HG03097 (cell line): ENCODE measurements around the gene TMEM62.
"Not testable (repeated sequence)": the region's sequence is repeated elsewhere in the genome, so short reads cannot be mapped to it uniquely, and the experiment has no call there.

Experiments
- ATAC-seq: cut with Tn5 transposase; IDR thresholded peaks from one replicate; pipeline ENCODE4 v1.9.1; 2021; ENCODE audit not compliant: unreplicated experiment, low FRiP score

Gene TMEM62

DNA sequence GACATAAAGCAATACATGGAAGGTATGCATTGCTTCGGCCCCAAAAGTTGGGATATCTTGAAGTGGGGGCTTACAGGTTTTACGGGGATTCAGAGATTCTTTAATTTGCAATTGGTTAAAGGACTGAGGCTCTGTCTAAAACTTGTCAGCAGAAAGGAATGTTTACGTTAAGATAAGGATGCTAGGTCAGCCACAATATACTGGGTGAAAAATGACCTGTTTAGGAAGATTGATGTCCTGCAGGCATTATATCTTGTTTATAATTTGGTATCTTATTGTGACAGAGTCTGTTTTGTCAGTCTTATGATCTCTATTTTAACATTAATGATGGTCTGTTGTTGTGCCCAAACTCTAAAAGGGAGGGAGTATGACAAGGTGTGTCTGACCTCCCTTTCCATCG is 36.5 kb downstream of the TMEM62 start:
- ATAC-seq = no peak

DNA sequence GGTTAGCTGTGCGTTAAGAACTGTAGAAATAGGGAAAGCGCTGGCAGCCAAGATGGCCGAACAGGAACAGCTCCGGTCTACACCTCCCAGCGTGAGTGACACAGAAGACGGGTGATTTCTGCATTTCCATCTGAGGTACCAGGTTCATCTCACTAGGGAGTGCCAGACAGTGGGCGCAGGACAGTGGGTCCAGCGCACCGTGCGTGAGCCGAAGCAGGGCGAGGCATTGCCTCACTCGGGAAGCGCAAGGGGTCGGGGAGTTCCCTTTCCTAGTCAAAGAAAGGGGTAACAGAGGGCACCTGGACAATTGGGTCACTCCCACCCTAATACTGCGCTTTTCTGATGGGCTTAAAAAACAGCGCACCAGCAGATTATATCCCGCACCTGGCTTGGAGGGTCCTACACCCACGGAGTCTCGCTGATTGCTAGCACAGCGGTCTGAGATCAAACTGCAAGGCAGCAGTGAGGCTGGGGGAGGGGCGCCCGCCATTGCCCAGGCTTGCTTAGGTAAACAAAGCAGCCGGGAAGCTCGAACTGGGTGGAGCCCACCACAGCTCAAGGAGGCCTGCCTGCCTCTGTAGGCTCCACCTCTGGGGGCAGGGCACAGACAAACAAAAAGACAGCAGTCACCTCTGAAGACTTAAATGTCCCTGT is 42.4 kb downstream of the TMEM62 start:
- ATAC-seq = not testable (repeated sequence)

DNA sequence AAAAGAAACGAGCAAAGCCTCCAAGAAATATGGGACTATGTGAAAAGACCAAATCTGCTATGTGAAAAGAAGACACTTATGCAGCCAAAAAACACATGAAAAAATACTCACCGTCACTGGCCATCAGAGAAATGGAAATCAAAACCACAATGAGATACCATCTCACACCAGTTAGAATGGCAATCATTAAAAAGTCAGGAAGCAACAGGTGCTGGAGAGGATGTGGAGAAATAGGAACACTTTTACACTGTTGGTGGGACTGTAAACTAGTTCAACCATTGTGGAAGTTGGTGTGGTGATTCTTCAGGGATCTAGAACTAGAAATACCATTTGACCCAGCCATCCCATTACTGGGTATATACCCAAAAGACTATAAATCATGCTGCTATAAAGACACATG is 43.8 kb downstream of the TMEM62 start:
- not testable (repeated sequence) for ATAC-seq

DNA sequence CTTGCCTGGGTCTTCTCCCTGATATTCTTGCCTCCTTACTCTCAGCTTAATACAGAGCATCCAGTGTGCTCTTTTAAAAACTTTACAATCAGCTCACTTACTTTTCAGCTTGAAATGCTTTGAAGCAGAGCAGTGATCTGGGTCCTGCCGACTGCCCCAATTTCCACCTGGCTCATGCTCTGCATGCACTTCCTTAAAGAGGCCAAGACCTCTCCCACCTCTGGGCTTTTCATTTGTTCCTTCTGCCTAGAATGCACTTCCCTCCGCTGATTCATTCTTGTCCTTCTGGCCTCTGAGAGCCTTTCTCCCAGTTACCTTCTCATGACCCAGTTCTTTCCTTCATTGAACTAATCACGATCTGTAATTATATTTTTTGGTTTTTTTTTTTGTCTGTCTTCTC is 49.9 kb downstream of the TMEM62 start:
- no peak for ATAC-seq

DNA sequence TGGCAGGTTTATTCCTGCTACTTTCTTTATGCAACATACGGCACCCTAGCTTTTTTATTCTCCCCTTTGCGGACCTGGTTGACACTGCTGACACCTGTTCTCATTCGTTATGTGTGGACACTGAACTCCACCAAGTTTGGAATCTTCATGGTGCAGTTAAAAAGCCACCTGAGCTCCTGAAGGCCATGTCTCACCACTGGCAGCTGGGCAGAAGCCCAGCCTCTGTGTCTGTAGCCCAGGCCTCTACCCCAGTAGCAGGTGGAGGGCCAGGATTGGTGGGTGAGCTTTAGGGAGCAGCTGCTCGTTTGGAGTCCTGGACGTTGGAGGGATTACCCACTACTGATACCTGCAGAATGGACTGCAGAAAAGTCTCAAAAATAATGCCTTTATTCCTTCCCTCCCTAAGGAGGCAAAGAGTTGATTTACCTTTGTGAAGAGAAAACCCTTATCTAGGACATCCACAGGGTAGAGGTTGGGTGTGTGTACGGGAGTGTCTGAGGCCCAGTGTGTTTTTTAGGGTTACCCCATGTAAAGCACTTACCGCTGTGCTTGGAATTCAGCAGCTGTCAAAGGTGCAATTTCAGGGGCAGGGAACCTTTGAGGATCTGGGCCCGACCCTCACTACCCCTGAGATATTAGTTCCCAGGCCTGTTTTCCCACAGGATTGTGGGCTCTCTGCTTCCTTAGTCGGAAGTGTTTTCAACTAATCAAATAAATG is 51.2 kb downstream of the TMEM62 start:
- ATAC-seq = peak; percentile 14

GRCh38 chr15:43185157-43186002 is 52.0 kb downstream of the TMEM62 start, which contains the start of gene CCNDBP1:
CCNDBP1 (plus strand) TSS chr15:43185403; CDS start chr15:43185499, 96 bp downstream.
- peak; percentile 77 for ATAC-seq

- ATAC-seq = no peak
These were observed 52.6 kb downstream of the TMEM62 start for GRCh38 chr15:43186003-43186353.

- ATAC-seq = no peak
These were observed 54.3 kb downstream of the TMEM62 start for GRCh38 chr15:43187544-43188155.

DNA sequence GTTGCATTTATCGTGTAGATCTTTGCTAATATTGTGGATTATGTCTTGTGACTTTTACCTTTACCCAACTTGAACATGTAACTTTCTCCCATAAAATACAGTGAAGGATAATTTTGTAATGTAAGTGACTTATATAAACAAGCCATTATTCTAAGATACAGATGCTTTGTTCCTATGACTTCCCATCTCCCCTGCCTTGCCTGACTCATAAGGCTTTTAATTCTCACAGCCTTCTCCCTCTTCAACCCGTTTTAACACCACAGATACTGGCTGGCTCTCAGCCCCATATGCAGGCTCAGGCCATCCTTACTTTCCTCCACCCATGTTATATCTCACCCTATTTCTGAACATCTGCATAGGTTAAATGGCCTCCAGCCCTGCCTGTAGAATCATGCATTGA is 55.9 kb downstream of the TMEM62 start:
- ATAC-seq = no peak

DNA sequence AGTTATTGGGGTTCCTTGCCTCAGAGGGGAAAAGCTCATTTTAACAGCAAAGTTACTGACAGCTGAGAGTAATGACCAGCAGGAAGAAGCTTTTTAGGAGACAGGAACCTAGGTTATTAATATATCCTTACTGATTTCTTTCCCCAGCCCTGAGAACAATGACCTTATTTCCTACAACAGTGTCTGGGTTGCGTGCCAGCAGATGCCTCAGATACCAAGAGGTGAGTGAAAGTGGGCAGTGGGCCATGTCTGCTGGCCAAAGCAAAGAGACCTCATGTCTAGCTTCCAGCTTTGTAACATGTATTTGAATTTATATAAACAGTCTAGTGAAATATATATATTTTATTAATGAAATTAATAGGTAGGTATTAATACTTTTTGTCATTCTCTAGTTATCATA is 56.8 kb downstream of the TMEM62 start:
- ATAC-seq = no peak

GRCh38 chr15:43193710-43194109 is 60.3 kb downstream of the TMEM62 start:
- no peak for ATAC-seq

- ATAC-seq = no peak
These were observed 61.4 kb downstream of the TMEM62 start for GRCh38 chr15:43194795-43195194.

- ATAC-seq = no peak
These were observed 63.6 kb downstream of the TMEM62 start for GRCh38 chr15:43196760-43197548.

DNA sequence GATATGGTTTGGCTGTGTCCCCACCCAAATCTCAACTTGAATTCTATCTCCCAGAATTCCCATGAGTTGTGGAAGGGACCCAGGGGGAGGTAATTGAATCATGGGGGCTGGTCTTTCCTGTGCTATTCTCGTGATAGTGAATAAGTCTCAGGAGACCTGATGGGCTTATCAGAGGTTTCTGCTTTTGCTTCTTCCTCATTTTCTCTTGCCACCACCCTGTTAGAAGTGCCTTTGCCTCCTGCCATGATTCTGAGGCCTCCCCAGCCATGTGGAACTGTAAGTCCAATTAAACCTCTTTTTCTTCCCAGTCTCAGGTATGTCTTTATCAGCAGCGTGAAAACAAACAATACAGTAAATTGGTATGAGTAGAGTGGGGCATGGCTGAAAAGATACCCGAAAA is 64.4 kb downstream of the TMEM62 start:
- ATAC-seq = not testable (repeated sequence)

GRCh38 chr15:43198556-43198955 is 65.2 kb downstream of the TMEM62 start:
- ATAC-seq = not testable (repeated sequence)

GRCh38 chr15:43198992-43199391 is 65.6 kb downstream of the TMEM62 start:
- ATAC-seq = no peak

DNA sequence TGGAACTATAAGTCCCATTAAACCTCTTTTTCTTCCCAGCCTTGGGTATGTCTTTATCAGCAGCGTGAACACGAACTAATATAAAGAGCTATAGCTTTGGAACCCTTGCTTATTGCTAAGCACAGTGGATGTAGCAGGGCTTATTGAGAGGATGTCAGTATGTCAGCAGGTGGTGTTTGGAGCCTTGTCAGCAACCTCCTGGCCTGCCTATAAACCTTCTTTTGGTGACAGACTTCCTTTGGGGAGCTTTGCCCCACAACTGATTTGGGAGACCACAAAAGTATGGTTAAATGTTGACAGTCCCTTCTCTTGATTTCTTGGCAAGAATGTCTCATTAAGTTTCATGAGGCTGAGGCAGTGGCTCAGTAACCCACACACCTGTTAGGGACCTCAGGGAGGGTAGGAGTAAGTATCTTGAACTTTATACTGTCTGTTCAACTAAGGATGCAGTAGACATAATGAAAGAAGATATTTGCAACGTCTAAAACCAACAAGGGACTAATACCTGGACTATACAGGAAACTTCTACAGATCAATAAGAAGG is 66.6 kb downstream of the TMEM62 start:
- ATAC-seq = no peak

- no peak for ATAC-seq
These were observed 70.9 kb downstream of the TMEM62 start for GRCh38 chr15:43204016-43204901.

DNA sequence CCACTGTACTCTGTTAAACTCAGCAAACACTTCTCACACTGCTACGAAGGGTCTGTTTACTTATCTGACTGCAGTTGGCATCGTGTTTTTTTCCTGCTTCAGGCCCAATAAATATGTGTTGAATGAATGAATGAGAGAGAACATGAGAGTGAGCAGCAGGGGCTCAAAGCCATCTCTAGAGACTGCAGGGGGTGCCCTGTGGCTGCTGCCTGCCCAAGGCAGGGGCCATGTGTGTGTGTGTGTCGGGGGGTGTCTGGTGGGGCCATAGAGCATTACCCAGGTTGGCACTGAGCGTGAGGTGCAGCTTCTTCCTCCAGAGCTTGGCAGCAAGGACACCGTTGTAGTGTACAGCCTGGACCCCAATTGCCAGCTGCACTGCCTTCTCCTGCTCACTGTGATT is 72.7 kb downstream of the TMEM62 start:
- no peak for ATAC-seq
